ENCODE data around the gene NCR2. TPM values are rescaled to one million over a fixed set of nuclear protein-coding genes. Genes with fewer than 3 reads are reported as not detected.

Gene NCR2
- total RNA-seq, 1 experiment from 2014 or later, result not detected

- H3K36me3 Mint-ChIP-seq, result peaks cover 30% of the 10 kb centered on the region
- DNase-seq (ENCODE audit: low spot score) (no peak), ATAC-seq (no peak)
- H3K27me3 Mint-ChIP-seq (ENCODE audit: low read depth), result peaks cover 38% of the 10 kb centered on the region
- H3K4me1 Mint-ChIP-seq, result no peaks in the 10 kb centered on the region
- no peak overlapping the region for H3K27ac Mint-ChIP-seq
- TF ChIP-seq HMGXB4 (CRISPR knock-in tag; IDR thresholded peaks at IDR 0.05), result no peak
- no peak for TF ChIP-seq CBFB (CRISPR knock-in tag; IDR thresholded peaks at IDR 0.05; ENCODE audit: low read depth)
- no peak for TF ChIP-seq PRDM15 (CRISPR knock-in tag; IDR thresholded peaks at IDR 0.05)
- no peak for TF ChIP-seq AR (CRISPR knock-in tag; IDR thresholded peaks at IDR 0.05)
- TF ChIP-seq MLX (CRISPR knock-in tag; IDR thresholded peaks at IDR 0.05), result no peak
- TF ChIP-seq IRF1 (CRISPR knock-in tag; IDR thresholded peaks at IDR 0.05), result no peak
- no peak for TF ChIP-seq FOXJ3 (CRISPR knock-in tag; IDR thresholded peaks at IDR 0.05; ENCODE audit: borderline replicate concordance)
- no peak for TF ChIP-seq GTF2I (CRISPR knock-in tag; conservative IDR thresholded peaks at IDR 0.05)
- ChIA-PET CTCF (no interaction called here), POLR2A (no interaction called here)
- no peak overlapping the region for H3K4me3 Mint-ChIP-seq
- H3K9me3 Mint-ChIP-seq, result peaks cover 46% of the 10 kb centered on the region
Observed at GRCh38 chr6:41359617-41360313, 24.4 kb downstream of the NCR2 start.

- peaks cover 30% of the 10 kb centered on the region for H3K36me3 Mint-ChIP-seq
- H3K4me3 Mint-ChIP-seq, result no peak overlapping the region
- no peaks in the 10 kb centered on the region for H3K4me1 Mint-ChIP-seq
- CTCF ChIA-PET, result no interaction called here
- DNase-seq (ENCODE audit: low spot score), result no peak
- no peak for ATAC-seq
- peaks cover 40% of the 10 kb centered on the region for H3K27me3 Mint-ChIP-seq (ENCODE audit: low read depth)
- H3K9me3 Mint-ChIP-seq, result peaks cover 46% of the 10 kb centered on the region
- no peak overlapping the region for H3K27ac Mint-ChIP-seq
- POLR2A ChIA-PET, result no interaction called here
- TF ChIP-seq GRHL2 (CRISPR knock-in tag; IDR thresholded peaks at IDR 0.05; ENCODE audit: insufficient replicate concordance, severe bottlenecking) (no peak), ZNF416 (CRISPR knock-in tag; IDR thresholded peaks at IDR 0.05) (no peak), TCF7 (CRISPR knock-in tag; IDR thresholded peaks at IDR 0.05; ENCODE audit: low read depth) (no peak), RELA (CRISPR knock-in tag; IDR thresholded peaks at IDR 0.05; ENCODE audit: borderline replicate concordance) (no peak), FOXP4 (CRISPR knock-in tag; IDR thresholded peaks at IDR 0.05) (no peak), ATF1 (CRISPR knock-in tag; IDR thresholded peaks at IDR 0.05) (no peak), USF1 (CRISPR knock-in tag; IDR thresholded peaks at IDR 0.05) (no peak), TP53 (CRISPR knock-in tag; IDR thresholded peaks at IDR 0.05) (no peak), E2F5 (CRISPR knock-in tag; IDR thresholded peaks at IDR 0.05) (no peak), ZNF425 (CRISPR knock-in tag; conservative IDR thresholded peaks at IDR 0.05) (no peak), TEAD4 (CRISPR knock-in tag; IDR thresholded peaks at IDR 0.05) (no peak)
Observed at GRCh38 chr6:41360314-41360685, 24.9 kb downstream of the NCR2 start.

Data from WTC11 (cell line).